HG03175 (cell line): ENCODE results near the gene RNLS.

Experiments used
- ATAC-seq: cut with Tn5 transposase; IDR thresholded peaks from one replicate; pipeline ENCODE4 v1.9.1; 2021; ENCODE audit warnings: mild to moderate bottlenecking, moderate library complexity; ENCODE audit not compliant: unreplicated experiment

The RNLS gene

GRCh38 chr10:88239212-88239611 lies 343.9 kb downstream of the RNLS start:
- ATAC-seq = no peak

- no peak for ATAC-seq
These were observed 344.6 kb downstream of the RNLS start for GRCh38 chr10:88238615-88238914.

DNA sequence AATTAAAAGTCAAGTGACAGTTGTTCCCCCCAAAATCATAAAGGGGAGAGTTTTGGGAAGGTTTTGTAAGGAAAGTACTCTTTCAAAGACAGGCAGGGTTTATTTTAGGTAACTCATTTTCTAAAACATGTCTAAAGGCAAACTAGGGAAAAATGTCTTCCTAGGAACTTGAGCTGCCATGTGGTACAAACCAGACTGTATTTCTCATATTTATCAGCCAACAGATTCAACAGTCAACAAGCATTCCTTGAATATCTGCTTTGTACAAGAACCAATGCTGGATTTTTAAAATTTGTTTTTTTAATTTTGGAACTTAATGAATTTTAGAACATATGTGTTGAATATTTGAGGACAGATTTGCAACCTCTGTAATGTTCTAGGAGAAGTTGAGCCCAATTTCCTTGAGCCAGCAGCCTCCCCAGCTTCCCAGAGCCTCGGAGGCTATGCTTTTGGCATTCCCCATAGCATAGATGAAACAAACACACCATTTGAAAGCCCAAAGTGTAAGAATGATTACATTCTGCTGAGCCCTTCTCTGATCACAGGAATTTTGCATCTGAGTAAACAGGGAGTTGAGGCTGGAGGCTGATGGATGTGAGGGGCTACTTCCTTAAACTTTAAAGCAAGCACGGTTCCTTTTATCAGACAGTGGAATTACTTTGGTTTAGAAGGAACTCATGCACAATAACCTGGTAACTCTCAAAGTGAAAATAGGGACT lies 345.1 kb downstream of the RNLS start:
- ATAC-seq = no peak

- no peak for ATAC-seq
These were observed 346.9 kb downstream of the RNLS start for GRCh38 chr10:88236121-88236743.

GRCh38 chr10:88234297-88234696 lies 348.8 kb downstream of the RNLS start:
- no peak for ATAC-seq

DNA sequence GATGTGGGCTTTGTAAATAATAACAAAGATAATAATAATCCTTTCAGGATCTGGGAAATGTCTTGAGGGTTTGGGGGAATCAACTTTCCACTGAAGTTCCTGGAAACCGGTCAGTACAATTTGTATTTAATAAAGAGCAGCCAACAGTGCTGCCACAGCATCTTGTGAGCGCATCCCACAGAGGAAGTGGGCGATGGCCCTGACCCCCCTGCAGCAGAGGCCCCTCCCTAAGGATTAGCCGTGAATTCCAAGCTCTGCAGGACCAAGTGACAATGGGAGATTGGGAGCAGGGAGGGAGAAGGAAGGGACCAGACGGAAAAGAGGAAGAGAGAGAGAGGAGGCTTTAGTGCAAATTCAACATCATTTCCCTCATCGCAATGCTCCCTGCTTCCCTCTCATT lies 349.2 kb downstream of the RNLS start:
- no peak for ATAC-seq

DNA sequence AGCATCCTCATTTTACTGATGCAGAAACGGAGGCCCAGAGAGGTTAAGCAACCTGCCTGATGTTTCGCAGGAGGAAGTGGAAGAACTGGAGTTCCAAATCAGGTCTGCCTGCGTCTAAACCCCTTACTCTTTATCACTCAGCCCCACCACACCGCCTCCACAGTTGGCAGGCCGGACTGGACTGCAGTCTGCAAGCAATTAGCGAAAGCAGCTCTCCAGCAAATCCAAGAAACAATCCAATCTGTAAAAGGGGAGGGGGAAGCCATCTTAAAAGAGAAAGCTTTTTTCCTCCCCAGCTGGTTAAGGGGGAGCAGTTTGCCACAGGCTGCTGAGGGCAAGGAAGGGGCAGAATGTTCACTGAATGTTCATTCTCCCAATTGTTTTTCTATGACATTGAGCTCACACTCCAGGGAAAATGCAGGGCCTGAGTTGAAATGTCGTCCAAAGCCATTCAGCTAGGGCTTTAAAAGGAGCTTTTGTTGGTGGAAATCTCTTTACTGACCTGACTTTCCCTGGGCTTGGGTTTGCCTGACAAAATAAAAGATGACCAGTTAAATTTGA lies 350.1 kb downstream of the RNLS start:
- ATAC-seq = no peak

- ATAC-seq = no peak
These were observed 350.9 kb downstream of the RNLS start for GRCh38 chr10:88232029-88232895.

DNA sequence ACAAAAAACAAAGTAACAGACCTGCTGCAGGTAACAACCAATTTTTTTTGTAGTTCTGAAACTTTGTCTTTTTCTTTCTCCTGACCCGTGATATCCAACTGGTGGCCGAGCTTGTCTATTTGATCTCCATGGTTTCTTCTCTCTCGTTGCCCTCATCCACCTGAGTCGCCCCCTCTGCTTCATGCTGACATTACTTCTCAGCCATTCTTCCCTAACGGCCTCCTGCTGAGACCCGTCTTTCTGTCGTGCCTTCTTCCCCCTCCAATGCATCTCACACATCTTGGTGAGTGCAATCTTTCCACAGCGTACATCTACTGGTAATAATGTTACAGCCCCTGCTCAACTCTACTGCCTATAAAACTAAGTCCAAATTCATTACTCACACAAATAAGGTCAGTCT lies 352.9 kb downstream of the RNLS start:
- ATAC-seq = no peak

DNA sequence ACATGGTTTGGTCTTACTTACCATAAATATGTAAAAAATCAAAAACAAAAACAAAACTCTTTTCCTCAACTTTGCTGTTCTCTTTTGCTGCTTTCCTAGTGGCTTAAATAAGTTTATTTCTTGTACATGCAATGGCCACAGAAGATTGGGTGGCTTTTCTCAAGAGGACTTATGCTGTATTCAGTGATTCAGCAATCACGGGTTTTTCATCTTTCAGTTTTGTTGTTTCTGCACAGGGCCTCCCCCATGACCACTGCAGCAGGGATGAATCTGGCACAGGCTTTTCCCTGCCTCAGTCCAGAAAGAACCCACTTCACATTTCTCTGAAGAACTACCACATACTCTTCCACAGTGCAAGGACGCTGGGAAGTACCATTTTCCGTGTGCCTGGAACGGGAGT lies 355.0 kb downstream of the RNLS start:
- no peak for ATAC-seq

- no peak for ATAC-seq
These were observed 355.6 kb downstream of the RNLS start for GRCh38 chr10:88227342-88228018.

DNA sequence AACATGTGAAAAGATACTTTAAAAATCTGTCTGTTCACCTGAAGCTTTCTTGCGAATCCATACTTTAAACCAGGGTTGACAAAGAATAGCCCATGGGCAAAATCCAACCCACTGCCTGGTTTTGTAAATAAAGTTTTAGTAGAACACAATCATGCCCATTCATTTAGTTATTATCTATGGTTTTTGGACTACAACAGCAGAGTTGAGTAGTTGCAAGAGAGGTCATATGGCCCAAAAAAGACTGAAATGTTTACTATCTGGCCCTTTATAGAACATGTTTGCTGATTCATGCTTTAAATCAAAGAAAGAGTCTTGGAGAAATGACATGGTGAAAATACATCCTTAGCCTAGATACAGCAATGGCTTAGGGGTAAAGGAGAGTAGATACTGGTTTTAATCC lies 356.2 kb downstream of the RNLS start:
- no peak for ATAC-seq

GRCh38 chr10:88226071-88226659 lies 357.0 kb downstream of the RNLS start:
- no peak for ATAC-seq
